Activated CD8-positive, alpha-beta memory T cell treated with anti-CD3 and anti-CD28 coated beads for 48 hours (primary cell): ENCODE results near the gene PTPRN2.
"Not testable (repeated sequence)": the region's sequence is repeated elsewhere in the genome, so short reads cannot be mapped to it uniquely, and the experiment has no call there.

ENCODE experiments used
- DNase-seq, 3 experiments: peaks; one replicate each; pipeline ENCODE4 v3.0.0-alpha.2; 2020; ENCODE audit warnings: low read depth in 2 of 3, low spot score in 2 of 3

Gene PTPRN2

GRCh38 chr7:158260567-158261361 lies 326.9 kb downstream of the PTPRN2 start:
- DNase-seq = no peak

DNA sequence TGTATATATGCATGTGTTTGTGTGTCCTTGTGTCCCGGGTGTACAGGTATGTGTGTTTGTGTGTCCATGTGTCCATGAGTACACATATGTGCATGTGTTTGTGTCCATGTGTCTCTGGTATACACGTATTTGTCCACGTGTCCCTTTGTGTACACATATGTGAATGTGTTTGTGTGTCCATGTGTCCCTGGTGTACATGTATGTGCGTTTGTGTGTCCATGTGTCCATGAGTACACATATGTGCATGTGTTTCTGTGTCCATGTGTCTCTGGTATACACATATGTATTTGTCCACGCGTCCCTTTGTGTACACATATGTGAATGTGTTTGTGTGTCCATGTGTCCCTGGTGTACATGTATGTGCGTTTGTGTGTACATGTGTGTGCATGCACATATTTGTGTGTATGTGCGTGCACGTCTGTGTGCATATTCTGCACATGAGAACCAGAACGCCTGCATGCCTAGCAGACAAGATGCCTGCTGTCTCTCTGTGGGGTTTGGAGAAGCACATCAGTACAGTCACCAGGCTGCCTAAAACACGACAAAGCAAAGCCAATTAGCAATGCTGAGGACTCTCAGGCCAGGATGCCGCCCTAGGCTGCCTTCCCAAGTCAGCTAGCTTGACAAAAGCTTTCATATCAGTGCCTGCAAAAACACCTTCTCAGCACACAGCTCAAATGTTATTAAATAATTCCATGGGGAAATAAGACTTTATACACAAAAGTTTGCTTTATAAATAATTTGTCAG lies 327.8 kb downstream of the PTPRN2 start:
- DNase-seq = no peak

GRCh38 chr7:158259141-158259540 lies 328.5 kb downstream of the PTPRN2 start:
- no peak for DNase-seq

- no peak for DNase-seq
Observed at GRCh38 chr7:158258411-158259130, 329.1 kb downstream of the PTPRN2 start.

DNA sequence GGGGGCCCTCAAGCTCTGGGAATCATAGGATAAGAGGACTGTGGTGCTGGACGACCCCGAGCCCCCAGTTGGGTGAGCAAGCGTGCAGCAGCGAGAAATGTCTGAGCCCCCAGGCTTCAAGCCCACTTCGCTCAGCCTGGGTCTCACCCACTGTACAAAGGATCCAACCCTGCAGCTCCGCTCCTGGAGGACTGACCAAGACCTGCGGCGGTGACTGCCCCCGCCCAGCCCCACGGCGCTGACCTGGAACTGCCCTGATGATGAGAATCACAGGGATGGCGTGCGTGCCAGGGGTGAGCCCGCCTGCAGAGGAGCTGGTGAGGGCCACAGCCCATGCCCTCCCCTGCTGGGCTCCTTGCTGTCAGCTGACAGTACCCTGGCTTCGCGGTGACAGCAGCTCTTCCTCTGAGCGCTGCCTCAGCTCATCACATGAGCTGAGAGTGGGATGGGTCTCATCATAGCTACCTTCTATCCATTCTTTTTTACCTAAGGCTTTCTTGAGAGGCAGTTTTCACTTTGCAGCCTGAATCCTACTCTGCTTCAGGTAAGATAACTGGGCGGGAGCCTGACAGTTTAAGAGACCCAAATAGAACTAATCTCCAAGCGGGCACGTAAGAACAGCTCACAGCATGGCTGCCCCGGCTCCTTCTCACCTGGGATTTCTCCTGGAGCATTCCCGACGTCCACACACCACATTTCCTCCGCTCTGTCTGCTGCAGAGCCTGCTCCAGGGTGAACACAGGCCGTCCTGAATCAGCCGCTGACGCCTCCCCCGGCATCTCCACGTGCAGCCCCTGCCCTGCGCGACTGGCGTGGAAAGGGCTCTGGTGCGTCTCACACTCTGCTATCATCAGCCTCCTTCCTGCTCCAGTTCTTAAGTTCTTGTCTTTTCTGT lies 329.9 kb downstream of the PTPRN2 start:
- no peak for DNase-seq

- DNase-seq = no peak
Observed at GRCh38 chr7:158257001-158257400, 330.6 kb downstream of the PTPRN2 start.

GRCh38 chr7:158256091-158256816 lies 331.4 kb downstream of the PTPRN2 start:
- DNase-seq = no peak

GRCh38 chr7:158255558-158255957 lies 332.1 kb downstream of the PTPRN2 start:
- DNase-seq = no peak

DNA sequence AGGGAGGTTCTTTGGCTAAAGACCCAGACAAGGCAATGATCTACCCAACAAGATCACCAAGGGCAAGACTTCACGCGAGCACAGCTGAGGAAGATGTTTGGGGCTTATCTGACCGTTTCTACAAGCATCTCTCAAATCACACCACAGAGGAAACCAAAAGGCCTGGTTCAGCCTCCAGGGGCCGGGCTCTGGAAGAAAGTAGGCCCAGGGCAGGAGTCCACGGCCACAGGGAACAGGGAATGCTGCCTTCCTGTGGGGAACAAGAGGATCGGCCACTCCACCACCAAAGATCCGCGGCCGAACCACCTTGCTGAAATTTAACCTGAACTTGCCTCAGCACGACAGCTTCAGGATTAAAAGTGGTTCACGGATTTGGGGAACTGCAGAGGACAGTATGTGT lies 332.5 kb downstream of the PTPRN2 start:
- no peak for DNase-seq

DNA sequence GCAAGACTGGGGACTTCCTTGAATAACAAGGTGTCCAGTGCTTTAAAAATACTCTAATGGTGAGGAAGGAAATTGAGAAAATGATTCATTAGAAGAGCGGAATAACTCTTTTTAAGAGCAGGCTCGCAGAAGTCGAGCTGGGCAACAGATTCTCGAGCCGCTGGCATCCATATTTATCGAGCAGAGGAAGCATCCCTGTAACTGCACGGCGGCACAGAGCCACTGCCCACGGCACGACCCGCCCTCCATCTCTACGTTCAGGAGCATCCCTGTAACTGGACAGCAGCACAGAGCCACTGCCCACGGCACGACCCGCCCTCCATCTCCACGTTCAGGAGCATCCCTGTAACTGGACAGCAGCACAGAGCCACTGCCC lies 334.0 kb downstream of the PTPRN2 start:
- DNase-seq = not testable (repeated sequence)

DNA sequence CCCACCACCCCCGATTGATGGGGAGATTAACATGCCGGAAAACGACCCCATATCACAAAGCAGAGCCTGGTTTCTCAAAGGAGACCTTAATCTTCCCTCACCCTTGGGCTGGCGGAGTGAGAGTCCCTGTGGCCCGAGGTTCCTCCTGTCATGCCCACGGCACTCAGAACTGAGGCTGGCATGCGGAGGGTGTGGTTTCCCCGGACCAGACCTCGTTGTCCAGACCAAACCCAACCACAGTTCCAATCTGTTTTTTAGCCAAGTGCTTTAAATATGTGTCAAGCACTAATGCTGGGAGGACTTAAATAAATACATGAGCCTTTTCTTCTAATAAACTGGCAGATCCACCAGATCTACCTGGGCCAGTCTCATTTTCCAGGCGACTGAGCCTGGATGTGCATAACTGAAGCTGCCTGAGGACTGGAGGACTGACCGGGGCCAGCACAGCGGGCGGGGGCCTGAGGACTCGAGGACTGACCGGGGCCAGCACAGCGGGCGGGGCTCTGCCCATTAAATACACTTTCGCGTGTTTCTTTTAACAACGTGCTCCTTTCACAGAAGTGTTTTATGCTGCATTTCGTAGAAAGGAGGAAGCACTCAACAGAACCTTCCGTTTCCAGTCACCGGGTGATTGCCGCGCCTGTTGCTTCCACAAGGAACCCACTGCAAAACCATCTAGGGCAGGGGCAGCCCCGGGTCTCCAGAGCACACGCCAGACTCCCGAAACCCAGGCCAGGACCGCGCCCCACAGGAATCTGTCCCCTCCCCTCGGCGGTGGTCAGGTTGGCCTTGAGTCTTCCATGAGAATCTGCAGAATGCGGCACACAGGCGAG lies 334.6 kb downstream of the PTPRN2 start:
- DNase-seq = no peak

GRCh38 chr7:158252081-158252836 lies 335.4 kb downstream of the PTPRN2 start:
- DNase-seq = no peak

- DNase-seq = no peak
Observed at GRCh38 chr7:158251061-158251965, 336.3 kb downstream of the PTPRN2 start.

GRCh38 chr7:158249692-158250091 lies 337.9 kb downstream of the PTPRN2 start:
- no peak for DNase-seq

DNA sequence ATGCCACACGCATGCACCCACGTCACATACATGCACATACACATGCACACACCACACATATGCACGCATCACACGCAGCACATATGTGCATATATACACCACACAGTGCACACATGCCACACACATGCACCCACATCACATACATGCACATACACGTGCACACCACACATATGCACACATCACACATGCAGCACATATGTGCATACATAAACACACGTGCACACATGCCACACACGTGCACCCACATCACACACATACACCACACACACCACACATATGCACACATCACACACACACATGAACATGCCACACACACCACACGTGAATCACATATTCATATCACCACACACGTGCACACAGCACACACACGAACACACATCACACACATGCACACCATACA lies 338.8 kb downstream of the PTPRN2 start:
- DNase-seq = no peak

- no peak for DNase-seq
Observed at GRCh38 chr7:158247758-158248487, 339.7 kb downstream of the PTPRN2 start.
